ENCODE measurements around the gene LRRC42.

DNA sequence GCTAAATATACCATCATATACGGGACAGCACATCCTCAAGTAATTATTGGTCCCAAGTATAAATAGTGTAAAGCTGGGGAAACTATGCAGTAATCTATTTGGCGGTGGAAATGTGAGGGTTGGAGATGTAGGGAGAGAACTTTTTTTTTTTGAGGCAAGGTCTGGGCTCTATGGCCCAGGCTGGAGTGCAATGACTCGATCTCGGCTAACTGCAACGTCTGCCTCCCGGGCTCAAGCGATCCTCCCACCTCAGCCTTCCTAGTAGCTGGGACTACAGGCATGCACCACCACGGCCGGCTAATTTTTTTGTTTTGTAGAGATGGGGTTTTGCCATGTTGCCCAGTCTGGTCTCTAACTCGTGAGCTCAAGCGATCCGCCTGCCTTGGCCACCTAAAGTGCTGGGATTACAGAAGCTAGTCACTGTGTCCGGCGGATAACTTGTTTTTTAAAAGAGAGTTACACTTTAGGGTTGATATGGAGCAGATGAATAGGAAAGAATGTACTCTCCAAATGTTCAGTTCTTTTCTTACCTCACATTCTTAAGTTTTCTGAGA is 2.6 kb upstream of the LRRC42 start:
- TF ChIP-seq POLR2A (IDR thresholded peaks at IDR 0.05) (no peak), CTCF (IDR thresholded peaks at IDR 0.05) (no peak), EP300 (IDR thresholded peaks at IDR 0.05) (no peak), POLR2AphosphoS5 (IDR thresholded peaks at IDR 0.05) (no peak)
